GM12891 (cell line): ENCODE results near the gene KLC4.

Experiments
- POLR2A ChIP-seq: IDR thresholded peaks from 2 replicates; pipeline ENCODE4 v1.6.1; 2011; ENCODE audit warnings: low read depth, low read length, control low read depth
- POLR2AphosphoS5 ChIP-seq: IDR thresholded peaks from 2 replicates; pipeline ENCODE4 v1.6.1; 2011; ENCODE audit warnings: low read depth, low read length, control low read depth
- SPI1 ChIP-seq: IDR thresholded peaks from 2 replicates; pipeline ENCODE4 v1.6.1; 2011; ENCODE audit warnings: low read depth, low read length, control low read depth
- TAF1 ChIP-seq: IDR thresholded peaks from 2 replicates; pipeline ENCODE4 v1.6.1; 2011; ENCODE audit warnings: low read depth, low read length, control low read depth

- TF ChIP-seq POLR2AphosphoS5 (no peak), SPI1 (no peak), TAF1 (no peak), POLR2A (no peak)
Measured at GRCh38 chr6:43081043-43081442, 21.6 kb downstream of the KLC4 start.
